Measurements from ENCODE around the gene CAMSAP2. TPM values are rescaled to one million over a fixed set of nuclear protein-coding genes. Genes with fewer than 3 reads are reported as not detected.

CAMSAP2 gene
- total and polyA plus RNA-seq, 8 donors = 32.2 to 55.0 (median 48.8) TPM

DNA sequence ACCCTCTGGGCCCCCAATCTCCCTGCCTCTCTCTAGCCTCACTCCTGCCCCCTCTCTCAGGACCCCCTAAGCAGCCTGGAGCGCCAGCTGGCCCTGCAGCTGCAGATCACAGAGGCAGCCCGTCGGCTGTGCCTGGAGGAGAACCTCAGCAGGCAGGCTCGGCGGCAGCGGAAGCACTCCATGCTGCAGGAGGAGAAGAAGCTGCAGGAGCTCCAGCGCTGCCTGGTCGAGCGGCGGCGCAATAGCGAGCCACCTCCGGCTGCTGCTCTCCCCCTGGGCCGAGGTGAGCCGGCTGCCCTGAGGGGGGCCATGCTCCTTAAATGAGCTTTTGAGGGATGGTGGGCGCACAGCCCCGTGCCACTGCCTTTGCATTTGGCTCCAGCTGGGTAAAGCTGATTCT is 162.2 kb downstream of the CAMSAP2 start:
- ATAC-seq = no peak
- peaks cover 0 to 5% of the 10 kb centered on the region in 2 donors for H3K36me3 ChIP-seq
- H3K27me3 ChIP-seq = no peaks in the 10 kb centered on the region
- TF ChIP-seq CTCF (IDR thresholded peaks at IDR 0.05) = no peak
- H3K9me3 ChIP-seq = no peaks in the 10 kb centered on the region
- intact Hi-C loops (cut with DNase I) = no loop called here
- no peak overlapping the region for H3K27ac ChIP-seq
- DNase-seq = no peak
- H3K4me3 ChIP-seq = no peak overlapping the region
- H3K4me1 ChIP-seq = peaks cover 0 to 14% of the 10 kb centered on the region in 2 donors

- Histone ChIP-seq H3K9me3 (no peaks in the 10 kb centered on the region), H3K4me1 (peaks cover 0 to 14% of the 10 kb centered on the region in 2 donors), H3K27me3 (no peaks in the 10 kb centered on the region), H3K27ac (no peak overlapping the region), H3K36me3 (peaks cover 0 to 5% of the 10 kb centered on the region in 2 donors), H3K4me3 (no peak overlapping the region)
- DNase-seq = no peak
- ATAC-seq = no peak
- intact Hi-C loops (cut with DNase I) = no loop called here
- no peak for TF ChIP-seq CTCF (IDR thresholded peaks at IDR 0.05)
Observed at GRCh38 chr1:200901350-200901749, 162.7 kb downstream of the CAMSAP2 start.

GRCh38 chr1:200901796-200902444 is 163.2 kb downstream of the CAMSAP2 start:
- peaks cover 0 to 18% of the 10 kb centered on the region in 2 donors for H3K4me1 ChIP-seq
- ATAC-seq (no peak), DNase-seq (no peak)
- no peaks in the 10 kb centered on the region for H3K9me3 ChIP-seq
- intact Hi-C loops (cut with DNase I) = no loop called here
- H3K27me3 ChIP-seq = no peaks in the 10 kb centered on the region
- no peak overlapping the region for H3K27ac ChIP-seq
- H3K4me3 ChIP-seq = no peak overlapping the region
- peaks cover 0 to 5% of the 10 kb centered on the region in 2 donors for H3K36me3 ChIP-seq
- TF ChIP-seq CTCF (IDR thresholded peaks at IDR 0.05) = no peak

DNA sequence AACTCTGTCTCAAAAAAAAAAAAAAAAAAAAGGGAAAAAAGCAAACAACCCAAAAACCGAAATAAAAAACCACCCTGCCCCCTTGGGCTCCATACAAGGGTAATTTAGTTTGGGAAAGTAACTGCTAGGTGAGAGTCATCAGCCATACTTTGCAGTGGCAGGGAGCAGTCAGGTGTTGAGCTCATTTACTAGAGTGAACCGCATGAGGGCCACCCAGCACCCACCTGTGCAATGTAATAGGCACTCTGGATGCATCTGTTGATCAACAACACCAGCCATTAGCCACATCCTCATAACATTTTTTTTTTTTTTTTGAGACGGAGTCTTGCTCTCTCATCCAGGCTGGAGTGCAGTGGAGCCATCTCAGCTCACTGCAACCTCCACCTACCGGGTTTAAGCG is 165.1 kb downstream of the CAMSAP2 start:
- H3K27ac ChIP-seq = no peak overlapping the region
- intact Hi-C loops (cut with DNase I) = no loop called here
- H3K27me3 ChIP-seq = no peaks in the 10 kb centered on the region
- H3K4me1 ChIP-seq = peaks cover 0 to 21% of the 10 kb centered on the region in 2 donors
- no peaks in the 10 kb centered on the region for H3K9me3 ChIP-seq
- peaks cover 0 to 5% of the 10 kb centered on the region in 2 donors for H3K36me3 ChIP-seq
- DNase-seq (no peak), ATAC-seq (no peak)
- H3K4me3 ChIP-seq = no peak overlapping the region
- no peak for TF ChIP-seq CTCF (IDR thresholded peaks at IDR 0.05)

- no peak for TF ChIP-seq CTCF (IDR thresholded peaks at IDR 0.05)
- ATAC-seq (no peak), DNase-seq (no peak)
- Histone ChIP-seq H3K9me3 (no peaks in the 10 kb centered on the region), H3K27me3 (no peaks in the 10 kb centered on the region), H3K27ac (no peak overlapping the region), H3K36me3 (peaks cover 0 to 8% of the 10 kb centered on the region in 2 donors), H3K4me3 (no peak overlapping the region), H3K4me1 (peaks cover 0 to 16% of the 10 kb centered on the region in 2 donors)
- intact Hi-C loops (cut with DNase I) = no loop called here
Observed at GRCh38 chr1:200904772-200905171, 166.1 kb downstream of the CAMSAP2 start.
